SK-N-MC (cell line): ENCODE measurements around the gene PSPC1.

Experiments
- DNase-seq: peaks from one replicate; pipeline ENCODE4 v3.0.0-alpha.2; 2011; ENCODE audit warnings: low read depth, low spot score
- H3K27ac ChIP-seq: fragments of 200-600 bp; sonication (generic); 2 replicates; pipeline ENCODE4 v1.5.1; 2016; ENCODE audit warnings: mixed run types
- H3K36me3 ChIP-seq: fragments of 200-600 bp; sonication (generic); 2 replicates; pipeline ENCODE4 v1.6.1; 2017; ENCODE audit warnings: antibody characterized with exemption, low read length, mixed read lengths; ENCODE audit not compliant: insufficient read depth
- H3K4me3 ChIP-seq: fragments of 200-600 bp; sonication (generic); 2 replicates; pipeline ENCODE4 v1.5.1; 2016
- H3K9ac ChIP-seq: fragments of 200-600 bp; sonication (generic); 2 replicates; pipeline ENCODE4 v1.8.0; 2017; ENCODE audit warnings: mixed run types, mixed read lengths; ENCODE audit not compliant: insufficient read length
- H3K9me3 ChIP-seq: fragments of 200-600 bp; sonication (generic); 2 replicates; pipeline ENCODE4 v1.6.1; 2017; ENCODE audit warnings: low read depth, mild to moderate bottlenecking, antibody characterized with exemption, low read length, moderate library complexity, mixed read lengths
- EZH2 ChIP-seq: fragments of 200-600 bp; sonication (generic); IDR thresholded peaks from one replicate; pipeline ENCODE4 v1.6.1; 2017; ENCODE audit warnings: antibody characterized with exemption
- FOXP2 ChIP-seq: optimal IDR thresholded peaks from 2 replicates; pipeline ENCODE3; 2011; ENCODE audit warnings: mild to moderate bottlenecking, moderate library complexity; ENCODE audit not compliant: insufficient read depth; ENCODE audit errors: extremely low read length, control extremely low read depth
- POLR2AphosphoS5 ChIP-seq: IDR thresholded peaks from 2 replicates; pipeline ENCODE4 v1.6.1; 2012; ENCODE audit warnings: mild to moderate bottlenecking, low read depth, low read length, borderline replicate concordance

The PSPC1 gene

GRCh38 chr13:19772306-19772705 is 10.4 kb downstream of the PSPC1 start:
- Histone ChIP-seq H3K27ac (peak overlapping the region; percentile 50; the same call in 1 of the 2 replicates), H3K9ac (no peak overlapping the region), H3K9me3 (no peaks in the 10 kb centered on the region), H3K36me3 (peaks cover 52% of the 10 kb centered on the region), H3K4me3 (no peak overlapping the region)
- no peak for DNase-seq
- TF ChIP-seq POLR2AphosphoS5 (no peak), EZH2 (no peak), FOXP2 (no peak)

GRCh38 chr13:19769854-19770253 is 12.9 kb downstream of the PSPC1 start:
- Histone ChIP-seq H3K9me3 (no peaks in the 10 kb centered on the region), H3K27ac (no peak overlapping the region), H3K4me3 (no peak overlapping the region), H3K9ac (no peak overlapping the region), H3K36me3 (peaks cover 70% of the 10 kb centered on the region)
- TF ChIP-seq POLR2AphosphoS5 (no peak), EZH2 (no peak), FOXP2 (no peak)
- DNase-seq, result no peak

- Histone ChIP-seq H3K27ac (no peak overlapping the region), H3K36me3 (peaks cover 76% of the 10 kb centered on the region), H3K4me3 (no peak overlapping the region), H3K9me3 (no peaks in the 10 kb centered on the region), H3K9ac (no peak overlapping the region)
- DNase-seq, result no peak
- TF ChIP-seq EZH2 (no peak), POLR2AphosphoS5 (no peak), FOXP2 (no peak)
Observed at GRCh38 chr13:19767966-19768365, 14.8 kb downstream of the PSPC1 start.

GRCh38 chr13:19766591-19766990 is 16.2 kb downstream of the PSPC1 start:
- Histone ChIP-seq H3K9ac (no peak overlapping the region), H3K27ac (no peak overlapping the region), H3K9me3 (no peaks in the 10 kb centered on the region), H3K4me3 (no peak overlapping the region), H3K36me3 (peaks cover 77% of the 10 kb centered on the region)
- TF ChIP-seq POLR2AphosphoS5, result no peak
- TF ChIP-seq EZH2, result no peak
- DNase-seq, result no peak

GRCh38 chr13:19764237-19764636 is 18.5 kb downstream of the PSPC1 start:
- DNase-seq, result no peak
- H3K4me3 ChIP-seq, result no peak overlapping the region
- peaks cover 78% of the 10 kb centered on the region for H3K36me3 ChIP-seq
- TF ChIP-seq POLR2AphosphoS5 (no peak), EZH2 (no peak), FOXP2 (no peak)
- H3K9ac ChIP-seq, result no peak overlapping the region
- H3K27ac ChIP-seq, result no peak overlapping the region
- no peaks in the 10 kb centered on the region for H3K9me3 ChIP-seq

GRCh38 chr13:19763618-19764017 is 19.1 kb downstream of the PSPC1 start:
- Histone ChIP-seq H3K36me3 (peaks cover 81% of the 10 kb centered on the region), H3K9ac (no peak overlapping the region), H3K9me3 (no peaks in the 10 kb centered on the region), H3K4me3 (no peak overlapping the region), H3K27ac (no peak overlapping the region)
- no peak for DNase-seq
- TF ChIP-seq POLR2AphosphoS5, result no peak
- TF ChIP-seq EZH2, result no peak
- no peak for TF ChIP-seq FOXP2

- Histone ChIP-seq H3K9me3 (no peaks in the 10 kb centered on the region), H3K4me3 (no peak overlapping the region), H3K27ac (no peak overlapping the region), H3K36me3 (peaks cover 94% of the 10 kb centered on the region), H3K9ac (no peak overlapping the region)
- TF ChIP-seq EZH2, result no peak
- no peak for TF ChIP-seq POLR2AphosphoS5
- no peak for TF ChIP-seq FOXP2
- DNase-seq, result no peak
Observed at GRCh38 chr13:19759669-19760068, 23.1 kb downstream of the PSPC1 start.

- no peak for TF ChIP-seq EZH2
- no peak for TF ChIP-seq FOXP2
- TF ChIP-seq POLR2AphosphoS5, result no peak
- no peak overlapping the region for H3K4me3 ChIP-seq
- no peaks in the 10 kb centered on the region for H3K9me3 ChIP-seq
- no peak for DNase-seq
- H3K9ac ChIP-seq, result no peak overlapping the region
- H3K36me3 ChIP-seq, result peaks cover 58% of the 10 kb centered on the region
- no peak overlapping the region for H3K27ac ChIP-seq
Observed at GRCh38 chr13:19742643-19743042, 40.1 kb downstream of the PSPC1 start.

- Histone ChIP-seq H3K36me3 (peaks cover 49% of the 10 kb centered on the region), H3K9me3 (no peaks in the 10 kb centered on the region)
Observed at GRCh38 chr13:19737844-19738557, 44.7 kb downstream of the PSPC1 start.

More at GRCh38 chr13:19737844-19738557, 44.7 kb downstream of the PSPC1 start:
- no peak overlapping the region for H3K27ac ChIP-seq
- no peak for DNase-seq
- no peak overlapping the region for H3K9ac ChIP-seq
- no peak overlapping the region for H3K4me3 ChIP-seq
- no peak for TF ChIP-seq FOXP2
- no peak for TF ChIP-seq EZH2
- TF ChIP-seq POLR2AphosphoS5, result no peak
